GM19035 (cell line): Measurements from ENCODE around the gene CLIC1.
"Not testable (repeated sequence)": the region's sequence is repeated elsewhere in the genome, so short reads cannot be mapped to it uniquely, and the experiment has no call there.

Experiments
- ATAC-seq: cut with Tn5 transposase; IDR thresholded peaks from one replicate; pipeline ENCODE4 v1.9.1; 2021; ENCODE audit not compliant: unreplicated experiment

CLIC1 gene

GRCh38 chr6:31723980-31724691 is 12.2 kb downstream of the CLIC1 start:
- no peak for ATAC-seq

- ATAC-seq: no peak
These were observed 12.9 kb downstream of the CLIC1 start, which contains the start of gene MPIG6B for GRCh38 chr6:31723245-31723979. TSS of gene MPIG6B (plus strand) at chr6:31723373. CDS start at chr6:31723384, 11 bp downstream.

GRCh38 chr6:31722173-31722572 is 14.2 kb downstream of the CLIC1 start:
- no peak for ATAC-seq

DNA sequence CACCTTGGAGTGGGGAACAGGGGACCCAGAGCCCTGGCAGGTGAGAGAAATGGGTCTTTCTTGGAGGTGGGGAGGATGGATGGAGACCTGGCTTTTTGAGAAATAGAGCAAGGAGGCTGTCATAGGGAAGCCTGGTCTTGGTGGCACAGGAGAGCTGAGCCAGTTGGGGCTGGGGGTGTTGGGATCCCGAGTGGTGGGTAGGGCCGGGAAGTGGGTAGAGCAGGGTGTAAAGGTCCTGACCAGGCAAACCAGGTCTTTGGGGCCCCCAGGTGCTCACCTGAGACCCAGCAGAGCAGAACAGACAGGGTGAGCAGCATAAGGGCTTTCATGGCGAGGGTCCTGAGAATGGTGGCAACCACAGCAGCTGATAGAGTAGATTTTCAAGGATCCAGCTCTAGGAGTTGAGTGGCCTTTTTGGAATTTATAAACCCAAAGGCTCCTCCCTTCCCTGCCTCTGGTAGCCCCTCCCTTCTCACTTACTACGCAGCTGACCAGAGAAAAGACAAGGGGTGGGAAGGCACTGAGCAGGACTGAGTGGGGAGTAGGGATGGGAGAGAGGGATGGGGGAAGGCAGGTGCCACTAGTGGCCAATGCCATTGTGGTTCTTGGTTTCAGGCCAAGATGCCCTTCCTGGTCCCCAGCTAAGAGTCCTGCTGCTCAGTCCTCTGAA is 14.8 kb downstream of the CLIC1 start, which contains the start of gene LY6G6C:
TSS of gene LY6G6C (minus strand) at position 396 of the 670 bp plus-strand sequence. CDS start at position 329, 67 bp downstream.
- no peak for ATAC-seq

- no peak for ATAC-seq
These were observed 16.0 kb downstream of the CLIC1 start for GRCh38 chr6:31720196-31720770.

DNA sequence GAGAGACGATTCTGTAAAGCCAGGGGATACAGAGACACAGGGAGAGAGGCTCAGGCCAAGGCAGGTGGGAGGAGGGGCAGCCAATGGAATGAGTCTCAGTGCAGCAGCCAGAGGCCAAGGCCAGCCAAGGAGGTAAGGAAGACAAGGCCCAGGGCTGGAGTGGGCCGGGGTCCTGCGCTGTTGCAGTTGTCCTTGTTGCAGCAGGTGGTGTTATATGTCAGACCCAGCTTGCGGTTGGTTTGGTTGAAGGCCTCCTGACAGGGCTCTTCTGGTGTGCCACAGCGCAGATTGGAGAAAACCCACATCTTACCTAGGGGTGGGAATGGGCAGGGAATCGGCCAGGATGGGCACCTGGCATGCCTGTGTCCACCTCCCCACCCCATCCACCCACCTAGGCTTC is 17.3 kb downstream of the CLIC1 start:
- ATAC-seq: no peak

DNA sequence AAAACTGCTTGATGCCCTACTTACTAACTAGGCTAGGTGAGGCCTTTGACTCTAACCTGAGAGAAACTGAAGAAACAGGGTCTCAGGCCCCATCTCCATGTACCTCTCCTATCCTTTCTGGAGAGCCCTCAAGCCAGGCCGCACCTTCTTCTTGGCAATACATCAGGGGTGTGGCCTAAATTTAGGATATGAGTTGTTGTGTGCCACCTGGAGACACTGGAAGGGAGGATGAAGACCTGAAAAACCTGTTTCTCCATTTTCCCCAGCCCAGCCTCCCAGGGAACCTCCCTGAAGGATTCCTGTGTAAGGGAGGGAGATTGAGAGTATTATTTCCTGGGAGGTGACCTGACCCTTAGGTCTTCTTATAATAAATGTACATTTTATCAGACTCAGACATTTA is 18.1 kb downstream of the CLIC1 start:
- ATAC-seq: no peak

DNA sequence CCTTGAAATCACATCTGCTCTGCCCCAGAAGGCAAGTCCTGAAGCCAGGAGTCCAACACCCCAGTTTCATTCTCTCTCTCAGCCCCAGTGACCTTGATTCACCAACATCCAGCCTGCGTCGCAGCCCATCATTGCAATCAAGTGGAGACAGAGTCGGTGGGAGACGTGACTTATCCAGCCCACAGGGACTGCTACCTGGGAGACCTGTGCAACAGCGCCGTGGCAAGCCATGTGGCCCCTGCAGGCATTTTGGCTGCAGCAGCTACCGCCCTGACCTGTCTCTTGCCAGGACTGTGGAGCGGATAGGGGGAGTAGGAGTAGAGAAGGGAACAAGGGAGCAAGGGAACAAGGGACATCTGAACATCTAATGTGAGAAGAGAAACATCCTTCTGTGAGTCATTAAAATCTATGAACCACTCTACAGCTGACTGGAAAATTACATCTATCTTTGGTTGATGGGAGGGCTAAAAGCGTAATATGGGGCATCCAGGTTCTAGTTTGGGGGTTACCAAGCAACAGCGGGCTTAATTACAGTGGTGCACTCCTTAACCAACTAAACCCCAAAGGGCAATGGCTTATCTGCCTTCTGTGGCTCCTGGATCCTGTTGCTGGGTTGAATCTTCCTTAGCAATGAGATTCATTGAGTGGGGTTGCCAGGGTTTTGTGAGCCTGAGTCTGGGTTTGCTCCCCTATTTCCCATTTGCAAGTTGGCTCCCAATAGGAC is 18.7 kb downstream of the CLIC1 start:
- ATAC-seq: no peak

DNA sequence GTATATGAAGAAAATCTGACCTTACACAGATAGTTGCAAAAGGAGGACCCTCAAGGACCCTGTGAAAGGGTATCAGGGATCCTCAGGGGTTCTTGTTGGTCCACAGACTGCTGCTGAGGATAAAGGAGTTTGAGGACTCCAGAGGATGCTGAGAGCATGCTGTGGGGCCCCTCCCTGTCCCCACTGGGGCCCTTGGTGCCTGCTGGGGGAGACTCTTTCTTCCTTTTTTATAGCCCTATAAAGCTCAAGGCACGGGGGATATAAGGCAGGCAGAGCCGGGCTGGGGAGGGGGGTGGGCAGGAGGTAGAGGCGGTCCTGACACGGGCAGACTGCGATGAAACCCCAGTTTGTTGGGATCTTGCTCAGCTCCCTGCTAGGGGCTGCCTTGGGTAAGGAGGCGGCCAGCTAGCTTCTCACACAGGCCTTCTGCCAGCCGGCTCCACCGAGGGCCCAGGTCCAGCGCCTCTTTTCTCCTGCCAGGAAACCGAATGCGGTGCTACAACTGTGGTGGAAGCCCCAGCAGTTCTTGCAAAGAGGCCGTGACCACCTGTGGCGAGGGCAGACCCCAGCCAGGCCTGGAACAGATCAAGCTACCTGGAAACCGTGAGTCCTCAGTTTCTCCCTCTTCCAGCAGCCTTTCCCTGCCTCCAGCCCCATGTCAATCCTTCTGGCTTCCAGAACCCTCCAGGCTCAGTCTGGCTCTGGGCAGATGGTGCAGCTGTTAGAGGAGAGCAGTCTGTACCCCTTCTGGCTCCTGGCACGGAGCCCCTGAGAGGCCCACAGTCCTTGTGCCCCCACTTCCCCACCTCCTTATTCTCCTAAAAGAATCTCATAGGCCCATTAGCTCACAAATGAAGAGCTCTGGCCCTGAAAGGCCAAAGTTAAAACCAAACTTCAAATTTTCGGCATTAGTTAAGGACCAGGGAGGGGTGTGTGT is 21.0 kb downstream of the CLIC1 start, which contains the start of gene LY6G6D:
TSS of gene LY6G6D (plus strand) at position 327 of the 937 bp plus-strand sequence. CDS start at position 335, 8 bp downstream.
- ATAC-seq: no peak

- ATAC-seq: no peak
These were observed 22.2 kb downstream of the CLIC1 start for GRCh38 chr6:31713991-31714684.

- no peak for ATAC-seq
These were observed 22.9 kb downstream of the CLIC1 start for GRCh38 chr6:31713465-31713864.

GRCh38 chr6:31712296-31712695 is 24.0 kb downstream of the CLIC1 start:
- no peak for ATAC-seq

DNA sequence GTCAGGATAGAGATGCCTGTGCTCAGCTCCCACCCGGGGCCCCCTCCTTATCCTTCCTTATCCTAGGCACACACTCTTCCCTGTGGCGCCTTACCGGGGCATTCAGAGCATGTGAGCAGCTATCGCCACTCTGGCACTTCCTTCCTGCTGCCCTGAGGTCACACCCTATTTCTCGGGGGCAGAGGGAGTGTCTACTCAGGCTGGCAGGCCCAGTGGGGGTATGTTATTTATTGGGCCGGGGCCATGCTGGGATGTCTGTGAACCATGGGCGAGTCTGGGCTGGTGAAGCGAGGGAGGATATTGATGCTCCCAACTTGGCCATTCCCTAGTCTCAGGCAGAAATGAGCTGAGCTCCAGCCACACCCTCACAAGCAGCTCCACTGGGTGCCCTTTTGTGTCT is 25.1 kb downstream of the CLIC1 start:
- ATAC-seq: no peak

DNA sequence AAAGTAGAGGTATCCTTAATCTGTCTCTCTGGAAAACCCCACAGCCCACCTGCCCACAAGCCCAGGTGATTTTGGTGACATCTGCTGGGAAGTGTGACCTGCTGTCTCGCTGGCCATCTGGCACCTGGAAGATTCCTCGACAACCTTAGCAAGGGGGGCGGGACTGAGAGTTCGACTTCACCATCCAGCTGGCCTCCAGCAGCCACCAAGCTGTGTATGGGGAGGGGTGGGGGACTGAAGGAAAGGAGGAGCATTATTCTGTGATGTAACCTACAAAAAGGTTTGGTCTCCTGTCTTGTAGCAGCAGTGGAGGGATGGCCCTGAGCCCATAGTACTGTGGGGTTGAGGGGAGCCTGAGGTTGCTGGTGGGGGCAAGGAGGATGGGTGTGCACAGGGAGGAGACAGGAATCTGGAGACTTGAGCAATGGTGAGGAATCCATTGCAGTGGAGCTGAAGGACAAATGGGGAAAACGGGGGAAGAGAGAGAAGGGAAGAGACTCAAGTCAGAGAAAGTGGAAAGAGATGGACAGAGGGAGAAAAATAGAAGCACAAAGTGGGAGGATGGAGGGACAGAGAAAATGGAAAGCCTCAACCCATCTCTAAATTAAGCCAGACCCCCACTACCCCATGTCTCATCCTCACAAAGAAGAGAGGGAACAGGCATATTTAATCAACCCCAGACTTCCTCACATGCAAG is 25.7 kb downstream of the CLIC1 start:
- no peak for ATAC-seq

DNA sequence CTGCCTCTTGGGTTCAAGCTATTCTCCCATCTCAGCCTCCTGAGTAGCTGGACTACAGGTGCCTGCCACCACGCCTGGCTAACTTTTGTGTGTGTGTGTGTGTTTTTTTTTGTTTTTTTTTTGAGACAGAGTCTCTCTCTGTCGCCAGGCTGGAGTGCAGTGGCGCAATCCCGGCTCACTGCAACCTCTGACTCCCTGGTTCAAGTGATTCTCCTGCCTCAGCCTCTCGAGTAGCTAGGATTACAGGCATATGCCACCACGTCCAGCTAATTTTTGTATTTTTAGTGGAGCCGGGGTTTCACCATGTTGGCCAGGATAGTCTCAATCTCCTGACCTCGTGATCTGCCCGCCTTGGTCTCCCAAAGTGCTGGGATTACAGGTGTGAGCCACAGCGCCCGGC is 27.2 kb downstream of the CLIC1 start:
- ATAC-seq: not testable (repeated sequence)

GRCh38 chr6:31708224-31708623 is 28.1 kb downstream of the CLIC1 start:
- no peak for ATAC-seq

GRCh38 chr6:31707701-31708100 is 28.6 kb downstream of the CLIC1 start:
- no peak for ATAC-seq

- ATAC-seq: no peak
These were observed 29.7 kb downstream of the CLIC1 start, which contains the start of gene LY6G6F for GRCh38 chr6:31706599-31706998. TSS of gene LY6G6F (plus strand) at chr6:31706866. CDS start at chr6:31706907, 41 bp downstream.
